Peyer's patch (tissue), 4 donors: Measurements from ENCODE around the gene PASD1. TPM values are rescaled to one million over a fixed set of nuclear protein-coding genes. Genes with fewer than 3 reads are reported as not detected.

Experiments used
- DNase-seq, 3 donors: peaks; one replicate each; pipeline ENCODE4 v3.0.0-alpha.2; 2017 to 2019
- H3K27ac ChIP-seq, 4 donors: fragments of 200-600 bp; sonication (generic); one replicate each; pipeline ENCODE4 v1.5.1; 2016 to 2019
- H3K27me3 ChIP-seq, 2 donors: fragments of 200-600 bp; sonication (generic); one replicate each; pipeline ENCODE4 v1.5.1; 2019
- H3K36me3 ChIP-seq, 3 donors: fragments of 200-600 bp; sonication (generic); one replicate each; pipeline ENCODE4 v1.5.1; 2016 to 2019
- H3K4me1 ChIP-seq, 4 donors: fragments of 200-600 bp; sonication (generic); one replicate each; pipeline ENCODE4 v1.5.1; 2016 to 2019
- H3K4me3 ChIP-seq, 4 donors: fragments of 200-600 bp; sonication (generic); 1 replicate in 3 of 4; 2 replicates in 1 of 4; pipeline ENCODE4 v1.5.1; 2016 to 2019; ENCODE audit warnings: mild to moderate bottlenecking in 1 of 4
- H3K9me3 ChIP-seq, 4 donors: fragments of 200-600 bp; sonication (generic); one replicate each; pipeline ENCODE4 v1.5.1; 2016 to 2019; ENCODE audit warnings: mild to moderate bottlenecking in 1 of 4
- POLR2A ChIP-seq, 2 donors: fragments of 450-650 bp; IDR thresholded peaks; one replicate each; pipeline ENCODE4 v1.5.1; 2017; ENCODE audit warnings: antibody characterized with exemption in 2 of 2, mild to moderate bottlenecking in 2 of 2, moderate library complexity in 2 of 2
- total RNA-seq, 4 donors: library from RNA; depleted of rRNA; stranded (reverse); fragments of >200 nt; gene quantifications; one replicate each; pipeline ENCODE4 v1.1.0, GENCODE V29; 2016
- TF ChIP-seq, protein P1 (sequence below), 6 experiments: fragments of 450-650 bp in 4 of 6; fragments of 200-600 bp in 2 of 6; sonication (generic) in 1 of 6; IDR thresholded peaks; one replicate each; pipeline ENCODE4 v1.5.1; 2017 to 2019; ENCODE audit warnings: antibody characterized with exemption in 6 of 6, mild to moderate bottlenecking in 3 of 6, moderate library complexity in 1 of 6

Gene PASD1
- total RNA-seq, 4 donors from 2014 or later, result not detected

DNA sequence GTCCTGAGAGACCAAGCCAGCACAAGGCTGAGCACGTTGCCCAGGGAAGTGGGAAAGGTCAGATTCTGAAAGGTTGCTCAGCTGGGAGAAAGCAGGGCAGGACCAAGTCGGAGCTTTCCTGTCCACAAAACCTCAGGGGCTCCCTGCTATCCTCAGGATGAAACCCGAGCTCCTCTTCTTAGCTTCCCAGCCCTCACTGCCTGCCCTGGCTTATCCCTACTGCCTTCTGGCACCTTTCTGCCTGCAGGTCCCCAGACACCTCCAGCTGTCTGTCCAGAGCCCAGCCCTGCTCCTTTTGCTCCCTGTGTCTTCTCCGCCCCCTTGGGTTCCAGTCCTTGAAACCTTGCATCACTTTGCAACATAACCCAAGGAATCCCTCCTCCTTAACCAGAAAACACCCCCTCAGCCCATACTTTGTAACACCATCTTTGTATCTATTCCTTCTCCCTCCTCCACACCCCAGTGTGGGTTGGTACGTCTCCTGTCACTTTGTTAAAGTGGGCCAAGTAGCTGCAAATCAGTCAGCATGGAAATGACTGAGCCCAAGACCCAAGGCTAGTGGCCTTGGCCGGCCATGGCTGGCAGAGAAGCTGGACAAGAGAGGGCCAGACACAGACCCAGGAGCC is 111.8 kb downstream of the PASD1 start:
- TF ChIP-seq, protein P1, sequence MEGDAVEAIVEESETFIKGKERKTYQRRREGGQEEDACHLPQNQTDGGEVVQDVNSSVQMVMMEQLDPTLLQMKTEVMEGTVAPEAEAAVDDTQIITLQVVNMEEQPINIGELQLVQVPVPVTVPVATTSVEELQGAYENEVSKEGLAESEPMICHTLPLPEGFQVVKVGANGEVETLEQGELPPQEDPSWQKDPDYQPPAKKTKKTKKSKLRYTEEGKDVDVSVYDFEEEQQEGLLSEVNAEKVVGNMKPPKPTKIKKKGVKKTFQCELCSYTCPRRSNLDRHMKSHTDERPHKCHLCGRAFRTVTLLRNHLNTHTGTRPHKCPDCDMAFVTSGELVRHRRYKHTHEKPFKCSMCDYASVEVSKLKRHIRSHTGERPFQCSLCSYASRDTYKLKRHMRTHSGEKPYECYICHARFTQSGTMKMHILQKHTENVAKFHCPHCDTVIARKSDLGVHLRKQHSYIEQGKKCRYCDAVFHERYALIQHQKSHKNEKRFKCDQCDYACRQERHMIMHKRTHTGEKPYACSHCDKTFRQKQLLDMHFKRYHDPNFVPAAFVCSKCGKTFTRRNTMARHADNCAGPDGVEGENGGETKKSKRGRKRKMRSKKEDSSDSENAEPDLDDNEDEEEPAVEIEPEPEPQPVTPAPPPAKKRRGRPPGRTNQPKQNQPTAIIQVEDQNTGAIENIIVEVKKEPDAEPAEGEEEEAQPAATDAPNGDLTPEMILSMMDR (IDR thresholded peaks at IDR 0.05), result no peak
- H3K4me1 ChIP-seq, result no peaks in the 10 kb centered on the region
- no peaks in the 10 kb centered on the region for H3K27me3 ChIP-seq
- H3K4me3 ChIP-seq, result no peak overlapping the region
- H3K27ac ChIP-seq, result no peak overlapping the region
- H3K9me3 ChIP-seq, result no peaks in the 10 kb centered on the region
- DNase-seq, result no peak
- H3K36me3 ChIP-seq, result no peaks in the 10 kb centered on the region

DNA sequence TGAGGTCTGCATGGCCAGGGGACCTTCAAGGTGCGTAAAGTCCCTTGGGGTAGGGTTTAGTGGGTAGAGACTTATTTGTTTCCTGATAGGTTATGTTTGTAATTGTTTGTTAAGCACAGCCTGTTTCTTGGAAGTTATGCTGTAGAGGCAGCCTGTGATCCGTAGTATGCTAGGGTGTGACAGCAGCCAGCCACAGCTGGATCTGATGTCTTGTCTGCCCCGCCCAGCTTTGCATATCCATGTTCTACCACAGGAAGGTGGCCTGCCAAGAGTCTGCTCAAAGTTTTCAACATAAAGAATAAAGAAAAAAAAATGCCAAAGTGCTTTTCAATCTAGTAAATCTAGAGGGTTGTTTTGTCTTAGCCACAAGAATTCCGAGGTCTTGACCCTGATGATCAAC is 112.7 kb downstream of the PASD1 start:
- DNase-seq, result no peak
- no peak overlapping the region for H3K4me3 ChIP-seq
- no peaks in the 10 kb centered on the region for H3K36me3 ChIP-seq
- H3K27ac ChIP-seq, result no peak overlapping the region
- TF ChIP-seq, protein P1 (IDR thresholded peaks at IDR 0.05), result no peak
- no peak for TF ChIP-seq POLR2A (IDR thresholded peaks at IDR 0.05)
- H3K27me3 ChIP-seq, result no peaks in the 10 kb centered on the region
- no peaks in the 10 kb centered on the region for H3K9me3 ChIP-seq
- no peaks in the 10 kb centered on the region for H3K4me1 ChIP-seq

DNA sequence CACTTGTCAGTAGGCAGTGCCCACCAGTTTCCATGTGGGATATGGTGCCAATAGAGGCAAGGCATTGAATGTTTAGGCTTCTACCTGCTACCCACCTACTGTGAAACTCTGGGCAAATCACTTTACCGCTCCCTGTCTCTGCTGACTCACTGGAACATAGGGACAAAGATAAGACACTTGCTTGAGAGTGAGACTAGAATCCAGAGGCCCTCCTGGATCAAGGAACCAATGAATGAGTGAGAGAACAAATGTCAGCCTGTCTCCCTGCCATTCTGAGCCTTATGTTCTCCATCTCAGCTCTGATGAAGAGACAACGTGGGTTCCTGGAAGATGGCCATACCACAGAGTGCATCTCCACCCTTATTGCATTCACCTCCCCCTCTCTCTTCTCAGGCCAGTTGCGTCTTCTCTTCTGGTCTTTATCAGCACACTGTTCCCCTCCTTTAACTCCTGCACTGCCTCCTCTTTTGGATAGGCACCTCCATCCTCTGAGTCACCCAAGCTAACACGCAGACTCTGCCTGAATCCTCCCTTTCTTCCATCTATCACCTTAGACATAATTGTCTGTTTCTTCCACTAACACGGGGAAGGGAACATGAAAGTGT is 116.4 kb downstream of the PASD1 start:
- DNase-seq, result no peak
- TF ChIP-seq POLR2A (IDR thresholded peaks at IDR 0.05), result no peak
- TF ChIP-seq, protein P1 (IDR thresholded peaks at IDR 0.05), result no peak

DNA sequence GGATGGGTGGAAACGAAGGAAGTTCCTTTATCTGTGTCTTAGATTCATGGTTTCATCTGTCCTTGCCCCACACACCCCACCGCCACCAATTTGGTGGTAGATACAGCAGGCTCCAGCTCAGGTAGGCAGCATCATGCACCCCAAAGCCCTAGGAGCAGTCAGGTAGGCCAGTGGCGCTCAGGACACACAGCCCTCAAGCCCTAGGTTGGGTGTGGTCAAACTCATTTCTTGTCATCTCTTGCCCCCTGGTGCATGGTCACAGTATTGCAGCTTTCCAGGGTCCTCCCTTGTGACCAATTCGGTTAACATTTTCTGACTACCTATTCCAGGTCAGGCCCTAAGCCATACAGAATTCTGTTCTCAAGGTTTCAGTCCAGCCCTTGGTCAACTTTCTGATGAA is 117.3 kb downstream of the PASD1 start:
- DNase-seq, result peak in 2 of 3 donors; percentile 29 to 67
- Histone ChIP-seq H3K4me3 (no peak overlapping the region), H3K9me3 (no peaks in the 10 kb centered on the region), H3K36me3 (no peaks in the 10 kb centered on the region), H3K27ac (no peak overlapping the region), H3K27me3 (no peaks in the 10 kb centered on the region), H3K4me1 (no peaks in the 10 kb centered on the region)
- no peak for TF ChIP-seq POLR2A (IDR thresholded peaks at IDR 0.05)
- TF ChIP-seq, protein P1 (IDR thresholded peaks at IDR 0.05), result peak in 5 of 6 experiments; percentile 22 to 56 (median 49)

More for the DNA sequence above, 116.4 kb downstream of the PASD1 start:
- Histone ChIP-seq H3K9me3 (no peaks in the 10 kb centered on the region), H3K27me3 (no peaks in the 10 kb centered on the region), H3K4me3 (no peak overlapping the region), H3K27ac (no peak overlapping the region), H3K36me3 (no peaks in the 10 kb centered on the region), H3K4me1 (no peaks in the 10 kb centered on the region)

GRCh38 chrX:151687635-151688034 is 124.2 kb downstream of the PASD1 start:
- Histone ChIP-seq H3K27ac (no peak overlapping the region), H3K9me3 (no peaks in the 10 kb centered on the region), H3K4me3 (no peak overlapping the region), H3K4me1 (no peaks in the 10 kb centered on the region), H3K27me3 (no peaks in the 10 kb centered on the region), H3K36me3 (no peaks in the 10 kb centered on the region)
- no peak for DNase-seq
- no peak for TF ChIP-seq POLR2A (IDR thresholded peaks at IDR 0.05)
- TF ChIP-seq, protein P1 (IDR thresholded peaks at IDR 0.05), result no peak
